ENCODE results near the gene DMD. TPM values are rescaled to one million over a fixed set of nuclear protein-coding genes. Genes with fewer than 3 reads are reported as not detected.

The DMD gene
- total and polyA plus RNA-seq, 4 donors: 3.9 to 73.8 (median 11.2) TPM

DNA sequence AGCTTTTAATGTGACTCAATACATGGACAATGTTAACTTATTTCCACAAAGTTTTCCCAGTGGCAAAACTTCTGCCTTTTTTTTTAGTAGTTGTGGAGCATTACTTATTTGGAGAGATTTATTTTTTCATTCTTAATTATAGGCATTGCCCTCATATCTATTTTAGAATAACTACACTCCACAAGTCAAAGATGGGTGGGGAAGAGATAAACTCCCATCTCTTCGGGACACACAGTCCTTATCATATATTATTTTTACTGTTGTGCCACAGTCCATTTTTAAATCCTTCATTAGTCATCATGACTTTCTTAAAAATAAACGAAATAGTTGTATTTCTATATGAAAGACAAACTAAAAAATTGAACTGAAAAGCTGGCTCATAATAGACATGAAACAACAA, 1.2 kb downstream of the DMD start:
- peaks cover 0 to 2% (median 0%) of the 10 kb centered on the region in 3 donors for H3K27me3 ChIP-seq (ENCODE audit: control insufficient read depth in 3 of 3, insufficient read depth in 3 of 3, low read length in 2 of 3)
- DNase-seq: no peak
- no peak overlapping the region for H3K27ac ChIP-seq (ENCODE audit: low read depth in 1 of 2, low read length in 1 of 2)
- no peaks in the 10 kb centered on the region for H3K4me1 ChIP-seq (ENCODE audit: control insufficient read depth in 5 of 5, insufficient read depth in 5 of 5, low read length in 5 of 5)
- TF ChIP-seq, protein P1, sequence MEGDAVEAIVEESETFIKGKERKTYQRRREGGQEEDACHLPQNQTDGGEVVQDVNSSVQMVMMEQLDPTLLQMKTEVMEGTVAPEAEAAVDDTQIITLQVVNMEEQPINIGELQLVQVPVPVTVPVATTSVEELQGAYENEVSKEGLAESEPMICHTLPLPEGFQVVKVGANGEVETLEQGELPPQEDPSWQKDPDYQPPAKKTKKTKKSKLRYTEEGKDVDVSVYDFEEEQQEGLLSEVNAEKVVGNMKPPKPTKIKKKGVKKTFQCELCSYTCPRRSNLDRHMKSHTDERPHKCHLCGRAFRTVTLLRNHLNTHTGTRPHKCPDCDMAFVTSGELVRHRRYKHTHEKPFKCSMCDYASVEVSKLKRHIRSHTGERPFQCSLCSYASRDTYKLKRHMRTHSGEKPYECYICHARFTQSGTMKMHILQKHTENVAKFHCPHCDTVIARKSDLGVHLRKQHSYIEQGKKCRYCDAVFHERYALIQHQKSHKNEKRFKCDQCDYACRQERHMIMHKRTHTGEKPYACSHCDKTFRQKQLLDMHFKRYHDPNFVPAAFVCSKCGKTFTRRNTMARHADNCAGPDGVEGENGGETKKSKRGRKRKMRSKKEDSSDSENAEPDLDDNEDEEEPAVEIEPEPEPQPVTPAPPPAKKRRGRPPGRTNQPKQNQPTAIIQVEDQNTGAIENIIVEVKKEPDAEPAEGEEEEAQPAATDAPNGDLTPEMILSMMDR (IDR thresholded peaks at IDR 0.05; ENCODE audit: control extremely low read depth, extremely low read depth): no peak
- no peaks in the 10 kb centered on the region for H3K36me3 ChIP-seq (ENCODE audit: control insufficient read depth in 4 of 4, insufficient read depth in 4 of 4, low read length in 4 of 4)
- H3K9ac ChIP-seq (ENCODE audit: insufficient read depth in 1 of 2, low read length in 2 of 2): no peak overlapping the region
- no peak for ATAC-seq (ENCODE audit: insufficient read depth, low FRiP score)
- 34 to 46% methylated on average over 2 of the region's 2 CpGs for WGBS, 2 donors
- H3K4me3 ChIP-seq: no peak overlapping the region
- H3K9me3 ChIP-seq (ENCODE audit: control insufficient read depth in 4 of 4, insufficient read depth in 3 of 4, low read length in 3 of 4): no peaks in the 10 kb centered on the region

DNA sequence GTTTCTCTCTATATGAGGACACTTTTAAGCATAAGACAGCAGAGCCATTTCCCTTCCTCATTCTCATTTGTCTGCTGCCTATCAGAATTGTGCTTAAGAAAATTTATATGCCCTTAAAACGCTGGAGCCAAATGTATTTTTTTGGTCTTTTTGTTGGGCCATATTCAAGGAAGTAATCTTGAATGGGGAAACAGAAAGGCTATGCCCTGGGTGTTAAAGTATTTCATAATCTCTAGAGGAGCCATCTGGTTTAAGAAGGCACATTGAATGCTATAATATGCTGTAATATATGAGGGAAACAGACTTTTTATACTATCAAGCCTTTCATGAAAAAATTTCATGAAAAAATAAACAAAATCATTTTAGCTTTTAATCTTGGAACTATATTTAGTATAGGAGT, 4.3 kb downstream of the DMD start:
- TF ChIP-seq, protein P1 (IDR thresholded peaks at IDR 0.05; ENCODE audit: control extremely low read depth, extremely low read depth): no peak
- Histone ChIP-seq H3K27me3 (ENCODE audit: control insufficient read depth in 3 of 3, insufficient read depth in 3 of 3, low read length in 2 of 3) (peaks cover 0 to 2% (median 0%) of the 10 kb centered on the region in 3 donors), H3K4me3 (no peak overlapping the region), H3K9ac (ENCODE audit: insufficient read depth in 1 of 2, low read length in 2 of 2) (no peak overlapping the region), H3K9me3 (ENCODE audit: control insufficient read depth in 4 of 4, insufficient read depth in 3 of 4, low read length in 3 of 4) (no peaks in the 10 kb centered on the region), H3K4me1 (ENCODE audit: control insufficient read depth in 5 of 5, insufficient read depth in 5 of 5, low read length in 5 of 5) (no peaks in the 10 kb centered on the region), H3K36me3 (ENCODE audit: control insufficient read depth in 4 of 4, insufficient read depth in 4 of 4, low read length in 4 of 4) (no peaks in the 10 kb centered on the region), H3K27ac (ENCODE audit: low read depth in 1 of 2, low read length in 1 of 2) (peak overlapping the region in 1 of 2 donors; percentile 70)
- no peak for ATAC-seq (ENCODE audit: insufficient read depth, low FRiP score)
- 10 to 25% methylated on average over 1 of the region's 1 CpG for WGBS, 2 donors
- peak in 1 of 3 donors; percentile 24 for DNase-seq

DNA sequence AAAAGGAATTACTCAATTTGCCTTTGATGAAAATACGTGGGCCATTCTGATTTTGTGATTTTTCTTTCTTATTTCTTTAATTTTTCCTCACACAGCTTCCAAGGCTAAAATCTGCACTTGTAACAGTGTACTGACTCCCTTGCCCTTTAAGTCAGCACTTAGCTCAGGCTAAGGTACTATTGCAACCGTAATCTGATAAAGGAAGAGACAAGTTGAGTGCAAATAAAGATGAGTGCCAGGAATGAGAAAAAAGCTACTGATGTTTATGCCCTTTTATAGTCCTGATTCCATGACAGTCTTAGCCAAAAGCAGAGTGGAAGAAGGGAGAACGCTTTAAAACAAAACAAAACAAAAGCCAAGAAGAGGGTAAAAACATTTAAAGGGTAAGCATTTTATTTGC, 6.0 kb downstream of the DMD start:
- H3K4me3 ChIP-seq: no peak overlapping the region
- TF ChIP-seq, protein P1 (IDR thresholded peaks at IDR 0.05; ENCODE audit: control extremely low read depth, extremely low read depth): no peak
- no peaks in the 10 kb centered on the region for H3K36me3 ChIP-seq (ENCODE audit: control insufficient read depth in 4 of 4, insufficient read depth in 4 of 4, low read length in 4 of 4)
- peak overlapping the region in 1 of 2 donors; percentile 9 for H3K27ac ChIP-seq (ENCODE audit: low read depth in 1 of 2, low read length in 1 of 2)
- H3K27me3 ChIP-seq (ENCODE audit: control insufficient read depth in 3 of 3, insufficient read depth in 3 of 3, low read length in 2 of 3): peaks cover 0 to 2% (median 0%) of the 10 kb centered on the region in 3 donors
- no peaks in the 10 kb centered on the region for H3K4me1 ChIP-seq (ENCODE audit: control insufficient read depth in 5 of 5, insufficient read depth in 5 of 5, low read length in 5 of 5)
- H3K9ac ChIP-seq (ENCODE audit: insufficient read depth in 1 of 2, low read length in 2 of 2): no peak overlapping the region
- DNase-seq: no peak
- ATAC-seq (ENCODE audit: insufficient read depth, low FRiP score): no peak
- WGBS, 2 donors: 37 to 69% methylated on average over 3 of the region's 3 CpGs
- no peaks in the 10 kb centered on the region for H3K9me3 ChIP-seq (ENCODE audit: control insufficient read depth in 4 of 4, insufficient read depth in 3 of 4, low read length in 3 of 4)

DNA sequence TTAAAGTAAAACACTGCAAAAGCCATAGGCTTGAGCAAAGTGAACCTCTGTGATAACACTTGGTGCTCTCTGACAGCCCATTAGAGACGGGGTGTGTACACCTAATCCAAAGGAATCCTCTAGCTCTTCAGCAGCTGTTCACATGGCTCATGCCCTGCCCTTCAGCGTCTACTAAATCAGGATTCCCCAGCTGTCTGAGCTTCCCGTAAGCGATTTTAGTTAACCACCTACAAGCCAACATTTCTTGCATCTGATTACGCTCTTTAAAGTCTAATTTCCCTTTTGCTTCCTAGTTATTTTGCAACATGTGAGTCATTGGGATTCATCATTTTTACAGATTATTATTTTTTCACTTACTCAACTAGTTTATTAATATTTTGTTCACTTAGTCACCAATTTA, 6.5 kb downstream of the DMD start:
- Histone ChIP-seq H3K4me1 (ENCODE audit: control insufficient read depth in 5 of 5, insufficient read depth in 5 of 5, low read length in 5 of 5) (no peaks in the 10 kb centered on the region), H3K27me3 (ENCODE audit: control insufficient read depth in 3 of 3, insufficient read depth in 3 of 3, low read length in 2 of 3) (peaks cover 0 to 2% (median 0%) of the 10 kb centered on the region in 3 donors), H3K9me3 (ENCODE audit: control insufficient read depth in 4 of 4, insufficient read depth in 3 of 4, low read length in 3 of 4) (no peaks in the 10 kb centered on the region), H3K36me3 (ENCODE audit: control insufficient read depth in 4 of 4, insufficient read depth in 4 of 4, low read length in 4 of 4) (no peaks in the 10 kb centered on the region), H3K4me3 (no peak overlapping the region), H3K9ac (ENCODE audit: insufficient read depth in 1 of 2, low read length in 2 of 2) (no peak overlapping the region), H3K27ac (ENCODE audit: low read depth in 1 of 2, low read length in 1 of 2) (peak overlapping the region in 1 of 2 donors; percentile 16)
- TF ChIP-seq, protein P1 (IDR thresholded peaks at IDR 0.05; ENCODE audit: control extremely low read depth, extremely low read depth): no peak
- ATAC-seq (ENCODE audit: insufficient read depth, low FRiP score) (peak; percentile 58), DNase-seq (no peak)
- WGBS, 2 donors: 47 to 77% methylated on average over 5 of the region's 5 CpGs

Measured in lung (tissue), 12 donors.